Measurements from ENCODE around the gene NANOS3.
"Not testable (repeated sequence)": the region's sequence is repeated elsewhere in the genome, so short reads cannot be mapped to it uniquely, and the experiment has no call there.

NANOS3 gene

DNA sequence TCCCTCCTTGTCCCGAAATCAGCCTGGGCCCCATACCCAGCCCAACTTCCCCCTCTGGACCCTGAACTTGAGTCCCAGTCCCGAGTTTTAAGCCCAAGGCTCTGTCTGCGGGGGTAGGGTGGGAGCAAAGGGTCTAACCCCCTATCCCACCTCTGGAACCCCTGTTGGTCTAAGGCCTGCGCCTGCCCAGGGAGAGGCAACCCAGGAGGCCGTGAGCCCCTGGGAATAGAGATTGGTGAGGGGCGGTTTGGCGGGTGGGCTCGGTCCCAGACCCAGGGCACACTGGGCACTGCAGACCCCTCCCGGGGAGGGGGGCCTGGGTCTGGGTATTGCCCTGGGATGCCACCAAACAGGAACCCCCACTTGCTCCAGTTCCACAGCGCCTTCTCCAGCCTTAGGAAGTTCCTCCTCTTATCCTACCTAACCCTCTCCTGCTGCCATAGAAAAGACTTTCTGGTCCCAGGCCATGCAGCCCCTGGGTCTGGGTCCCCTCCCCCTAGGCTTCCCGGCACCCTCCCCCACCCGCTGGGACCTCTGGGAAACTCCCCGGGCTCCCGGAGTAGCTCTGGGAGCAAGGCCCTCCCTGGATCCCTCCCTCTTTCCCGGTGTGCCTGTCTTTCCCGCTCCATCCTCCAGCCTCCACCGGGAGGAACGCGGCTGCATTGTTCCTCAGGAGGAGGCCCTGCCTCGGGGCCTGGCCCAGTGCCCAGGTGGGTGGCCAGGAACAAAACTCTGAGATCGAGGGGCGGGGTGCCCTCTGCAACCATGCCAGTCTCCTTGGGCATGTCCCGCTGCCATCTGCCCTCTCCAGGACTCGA lies 33.6 kb upstream of the NANOS3 start:
- no peak for DNase-seq (ENCODE audit: low spot score)

DNA sequence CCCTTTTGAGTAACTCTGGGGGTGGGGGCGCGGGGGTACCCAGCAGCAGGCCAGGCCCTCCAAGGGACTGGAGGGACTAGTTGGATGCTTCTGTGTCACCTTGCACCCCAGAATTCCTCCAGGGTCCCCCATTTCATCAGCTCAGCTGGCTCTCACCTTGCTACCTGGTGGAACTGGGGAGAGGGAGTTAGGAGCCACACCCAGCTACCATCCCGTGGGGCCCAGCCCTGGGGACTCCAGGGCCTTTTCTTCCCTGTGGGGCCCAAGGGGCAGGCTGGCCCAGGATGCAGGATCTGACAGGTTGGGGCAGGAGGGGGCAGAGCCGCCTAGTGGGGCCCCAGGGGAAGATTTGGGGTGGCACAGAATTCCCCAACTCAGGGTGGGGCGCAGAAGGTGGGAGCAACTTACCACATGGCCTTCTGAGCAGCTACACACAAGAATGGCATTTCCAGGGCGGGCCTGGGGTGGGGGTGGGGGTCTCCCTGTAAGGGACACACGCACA lies 32.8 kb upstream of the NANOS3 start:
- no peak for DNase-seq (ENCODE audit: low spot score)

DNA sequence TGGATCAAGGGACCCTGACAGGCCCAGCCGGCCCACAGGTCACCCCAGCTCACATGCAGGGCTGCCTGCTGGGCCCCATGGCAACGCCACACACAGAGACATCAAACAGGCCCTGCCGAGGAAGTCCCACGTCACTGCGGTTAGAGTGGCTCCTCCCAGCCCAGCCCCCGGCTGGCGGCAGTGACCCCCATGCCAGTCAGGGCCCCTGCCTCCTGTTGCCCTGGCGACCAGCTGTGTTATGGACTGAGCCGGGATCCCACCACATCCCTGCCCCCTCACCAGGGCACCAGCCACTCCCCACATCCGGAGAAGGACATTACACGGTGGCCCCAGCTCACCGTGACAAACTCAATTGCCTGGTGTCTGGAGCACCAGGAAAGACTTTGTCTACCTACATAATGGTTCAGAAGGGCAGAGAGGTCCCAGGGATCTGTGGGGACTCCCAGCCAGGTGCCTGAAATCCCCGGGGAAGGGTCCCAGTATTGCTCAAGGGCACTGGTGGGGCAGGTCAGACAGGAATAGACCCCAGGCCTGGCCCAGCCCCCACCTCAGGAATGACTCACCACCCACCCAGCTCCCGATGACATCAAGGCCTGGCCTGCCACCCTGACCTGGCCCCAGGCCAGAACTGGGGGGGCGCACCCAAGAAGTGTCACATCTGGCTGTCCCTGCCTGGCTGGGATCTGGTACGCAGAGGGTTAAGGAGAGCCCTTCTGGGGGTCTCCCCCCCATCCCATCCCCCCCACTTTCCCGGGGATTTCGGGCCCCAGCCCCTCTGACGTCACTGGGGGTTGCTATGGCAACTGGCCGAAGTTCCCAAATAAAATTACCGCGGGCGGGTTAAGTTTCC lies 30.2 kb upstream of the NANOS3 start:
- peak; percentile 85 for DNase-seq (ENCODE audit: low spot score)

DNA sequence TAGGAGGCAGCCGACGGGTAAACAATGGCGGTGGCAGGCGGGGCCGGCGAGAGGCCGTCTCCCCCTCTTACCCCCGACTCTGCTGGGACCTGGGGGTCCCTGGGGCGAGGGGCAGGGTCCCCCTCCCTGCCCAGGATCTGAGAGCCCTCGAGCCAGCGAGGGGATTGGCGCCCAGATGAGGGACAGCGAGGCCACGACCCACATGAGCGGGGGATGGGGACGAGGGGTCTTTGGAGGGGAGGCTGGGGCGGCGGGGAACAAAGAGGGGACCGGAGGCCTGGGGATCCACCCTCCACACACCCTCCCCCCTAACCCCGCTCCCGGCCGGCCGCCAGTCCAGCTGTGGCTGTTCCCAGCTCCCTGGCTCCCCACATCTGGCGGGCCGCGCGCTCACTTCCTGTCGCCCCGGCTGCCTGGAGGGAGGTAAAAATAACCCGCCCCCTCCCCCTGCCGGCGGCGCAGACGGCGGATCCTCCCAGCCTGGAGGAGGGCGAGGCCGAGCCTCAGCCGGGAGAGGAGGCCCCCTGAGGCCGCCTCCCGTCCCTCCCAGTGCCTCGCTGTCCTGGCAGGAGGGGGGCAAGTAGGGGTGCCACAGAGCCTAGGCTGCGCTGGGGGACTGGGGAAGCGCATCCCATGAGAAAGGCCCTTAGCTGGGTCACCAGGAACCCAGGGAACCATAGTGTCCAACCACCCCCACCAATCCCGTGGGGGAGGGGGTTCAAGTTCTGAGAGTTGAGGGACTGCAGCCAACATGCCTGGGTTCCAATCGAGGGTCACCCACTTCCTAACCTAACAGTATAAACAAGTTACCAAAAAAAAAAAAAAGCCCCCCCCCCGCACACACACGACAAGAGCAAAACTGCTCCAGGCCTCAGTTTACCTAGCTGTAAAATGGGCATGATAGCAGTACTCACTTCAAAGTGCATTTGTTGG lies 29.3 kb upstream of the NANOS3 start:
- DNase-seq (ENCODE audit: low spot score): peak; percentile 91

DNA sequence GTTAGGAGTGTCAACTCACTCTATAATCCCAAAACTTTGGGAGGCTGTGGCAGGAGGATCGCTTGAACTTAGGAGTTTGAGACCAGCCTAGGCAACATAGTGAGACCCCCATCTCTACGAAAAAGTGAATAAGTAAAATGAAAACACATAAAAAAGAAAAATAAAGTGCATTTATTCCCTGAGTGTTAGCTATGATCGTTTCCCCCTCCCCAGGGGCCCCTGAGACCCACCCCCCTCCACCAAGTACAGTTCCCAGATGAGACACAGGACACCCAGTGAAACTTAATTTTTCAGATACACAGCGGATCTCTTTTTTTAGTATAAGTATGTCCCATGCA lies 28.6 kb upstream of the NANOS3 start:
- DNase-seq (ENCODE audit: low spot score): no peak

GRCh38 chr19:13848798-13849676 lies 27.9 kb upstream of the NANOS3 start:
- no peak for DNase-seq (ENCODE audit: low spot score)

DNA sequence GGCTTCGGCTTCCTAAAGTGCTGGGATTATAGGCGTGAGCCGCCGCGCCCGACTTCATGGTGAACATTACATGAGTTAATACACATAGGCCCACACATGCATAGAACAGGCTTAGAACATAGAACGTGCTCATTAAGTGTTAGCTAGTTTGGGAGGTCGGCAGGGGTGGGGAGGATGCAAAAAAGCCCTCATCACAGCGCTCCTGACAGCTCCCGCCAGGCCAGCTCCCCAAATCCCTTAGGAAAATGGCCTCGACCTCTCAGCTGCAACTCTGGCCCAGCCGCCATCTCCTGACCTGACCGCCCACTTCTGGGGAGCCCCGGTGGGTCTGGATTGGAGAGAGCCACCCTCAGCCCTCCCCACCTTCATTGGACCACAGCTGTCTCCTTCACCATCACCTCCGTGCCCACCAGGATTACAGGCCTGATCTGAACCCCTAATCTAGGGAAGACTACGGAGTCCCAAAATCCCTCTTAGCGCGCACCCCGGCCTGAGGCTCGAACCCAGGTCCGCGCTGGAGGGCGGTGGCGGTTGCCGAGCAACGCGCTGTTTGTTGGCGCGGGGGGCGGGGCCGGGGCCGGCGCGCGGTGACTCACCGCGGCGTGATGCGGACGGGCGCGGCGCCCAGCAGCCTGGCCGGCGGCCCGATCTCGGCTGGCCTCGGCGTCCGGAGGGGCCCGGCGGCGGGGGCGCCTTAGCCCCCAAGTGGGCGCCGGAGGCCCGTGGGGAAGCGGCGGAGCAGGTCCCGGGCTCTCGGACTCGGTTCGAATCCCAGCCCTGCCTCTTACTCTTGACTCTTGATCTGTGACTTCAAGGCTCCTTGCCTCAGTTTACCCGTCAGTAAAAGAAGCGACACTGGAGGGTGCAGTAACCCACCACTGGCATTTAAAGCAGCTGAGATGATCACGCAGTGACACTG lies 26.7 kb upstream of the NANOS3 start:
- DNase-seq (ENCODE audit: low spot score): peak; percentile 82

DNA sequence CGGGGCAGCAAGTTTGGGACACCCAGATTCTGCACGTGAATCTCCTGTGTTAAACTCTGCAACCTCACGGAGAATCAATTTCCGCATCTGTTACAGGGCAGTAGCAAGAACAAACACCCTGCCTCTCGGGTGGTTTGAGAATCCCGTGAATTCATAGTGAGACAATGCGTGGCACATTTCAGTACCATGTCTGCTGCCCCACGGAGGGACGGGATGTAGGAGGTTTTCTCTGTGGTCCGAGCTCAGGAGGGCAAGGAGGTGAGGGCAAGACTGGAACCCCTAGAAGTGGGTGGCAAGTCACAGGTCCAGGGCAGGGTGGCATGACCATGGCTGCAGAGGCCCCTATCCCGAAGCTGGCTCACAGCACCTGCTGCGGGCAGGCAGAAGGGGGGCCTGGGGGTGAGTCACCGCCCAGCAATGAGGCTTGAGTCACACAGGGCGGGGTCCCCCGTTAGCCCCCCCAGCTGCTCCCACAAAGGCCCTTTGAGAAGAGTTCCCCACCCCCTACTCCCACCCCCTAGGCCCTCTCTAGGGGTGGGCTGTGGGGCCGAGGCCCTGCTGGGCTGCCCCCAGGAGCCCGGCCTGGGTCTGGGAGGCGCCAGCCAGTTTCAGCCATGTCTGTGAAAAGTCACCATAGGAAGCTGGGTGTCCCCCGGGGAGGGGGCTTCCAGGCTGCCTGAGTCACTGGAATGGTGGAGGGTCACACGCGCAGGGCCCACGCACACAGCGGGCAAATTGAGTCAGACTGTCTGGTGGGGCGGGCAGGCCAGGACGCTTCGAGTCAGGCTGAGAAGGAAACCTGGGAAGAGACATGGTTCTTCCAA lies 25.8 kb upstream of the NANOS3 start:
- peak; percentile 91 for DNase-seq (ENCODE audit: low spot score)

GRCh38 chr19:13851734-13852114 lies 25.2 kb upstream of the NANOS3 start:
- DNase-seq (ENCODE audit: low spot score): not testable (repeated sequence)

DNA sequence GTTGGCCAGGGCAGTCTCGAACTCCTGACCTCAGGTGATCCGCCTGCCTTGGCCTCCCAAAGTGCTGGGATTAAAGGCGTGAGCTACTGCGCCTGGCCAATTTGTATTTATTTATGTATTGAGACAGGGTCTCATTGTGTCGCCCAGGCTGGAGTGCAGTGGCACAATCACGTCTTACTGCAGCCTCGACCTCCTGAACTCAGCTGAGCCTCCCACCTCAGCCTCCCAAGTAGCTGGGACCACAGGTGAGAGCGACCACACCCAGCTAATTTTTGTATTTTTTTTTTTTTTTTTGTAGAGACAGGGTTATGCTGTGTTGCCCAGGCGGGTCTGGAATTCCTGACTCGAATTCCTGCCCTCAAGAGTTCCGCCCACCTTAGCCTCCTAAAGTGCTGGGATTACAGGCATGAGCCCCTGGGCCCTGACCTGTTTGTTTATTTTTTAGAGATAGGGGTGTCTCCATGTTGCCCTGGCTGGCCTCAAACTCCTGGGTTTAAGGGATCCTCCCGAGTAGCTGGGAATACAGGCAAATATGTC lies 24.7 kb upstream of the NANOS3 start:
- DNase-seq (ENCODE audit: low spot score): not testable (repeated sequence)

DNA sequence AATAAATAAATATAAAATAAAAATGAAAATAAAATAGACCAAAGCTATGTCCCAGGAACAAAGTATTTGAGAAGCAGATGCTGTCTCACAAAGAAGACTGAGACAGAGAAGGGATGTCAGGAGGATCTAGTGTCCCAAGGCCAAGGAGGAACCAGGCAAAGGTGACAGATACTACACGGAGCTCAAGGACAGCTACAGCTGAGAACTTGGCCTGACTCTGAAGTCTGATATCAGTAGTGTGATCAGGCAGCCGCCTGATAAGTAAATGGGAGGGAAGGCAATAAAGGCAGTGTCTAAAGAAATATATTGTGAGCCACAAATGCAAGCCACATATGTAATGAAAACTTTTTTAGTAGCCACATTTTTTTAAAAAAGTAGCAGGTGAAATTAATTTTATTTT lies 20.4 kb upstream of the NANOS3 start:
- DNase-seq (ENCODE audit: low spot score): no peak

DNA sequence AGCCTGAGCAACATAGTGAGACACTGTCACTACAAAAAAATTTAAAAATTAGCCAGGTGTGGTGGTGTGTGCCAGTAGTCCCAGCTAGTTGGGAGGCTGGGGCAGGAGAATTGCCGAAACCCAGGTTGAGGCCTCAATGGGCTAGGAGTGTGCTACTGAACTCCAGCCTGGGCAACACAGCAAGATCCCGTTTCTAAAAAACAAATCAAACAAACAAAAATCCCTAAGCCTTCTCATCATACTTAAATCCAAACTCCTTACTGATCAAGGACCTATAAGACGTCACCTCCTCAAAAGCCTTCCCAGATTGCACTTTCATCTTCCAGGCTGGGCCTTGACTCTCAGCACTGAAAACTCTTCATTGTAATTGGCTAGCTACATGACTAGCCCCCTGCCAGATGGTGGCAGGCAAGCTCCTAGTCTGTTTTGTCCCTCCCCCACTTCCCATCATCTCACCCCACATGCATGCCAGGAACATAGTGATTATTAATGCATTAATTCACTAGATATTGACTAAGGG lies 17.5 kb upstream of the NANOS3 start:
- no peak for DNase-seq (ENCODE audit: low spot score)

- no peak for DNase-seq (ENCODE audit: low spot score)
Measured at GRCh38 chr19:13860679-13861391, 16.1 kb upstream of the NANOS3 start.

DNA sequence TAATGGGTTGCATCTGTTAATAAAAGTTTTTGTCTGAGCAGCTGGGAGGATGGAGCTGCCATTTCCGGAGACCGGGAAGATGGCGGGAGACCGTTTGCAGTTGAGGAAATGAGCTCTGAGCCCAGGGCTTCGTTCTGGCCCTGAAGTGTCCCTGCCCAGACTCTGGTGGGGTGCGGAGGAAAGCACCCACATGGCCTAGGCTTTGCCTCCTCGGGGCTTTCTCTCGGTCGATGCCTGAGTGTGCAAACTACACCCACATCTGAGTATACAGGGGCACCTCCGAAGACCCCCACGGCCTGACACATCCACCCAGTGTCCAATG lies 15.6 kb upstream of the NANOS3 start:
- DNase-seq (ENCODE audit: low spot score): peak; percentile 23

DNA sequence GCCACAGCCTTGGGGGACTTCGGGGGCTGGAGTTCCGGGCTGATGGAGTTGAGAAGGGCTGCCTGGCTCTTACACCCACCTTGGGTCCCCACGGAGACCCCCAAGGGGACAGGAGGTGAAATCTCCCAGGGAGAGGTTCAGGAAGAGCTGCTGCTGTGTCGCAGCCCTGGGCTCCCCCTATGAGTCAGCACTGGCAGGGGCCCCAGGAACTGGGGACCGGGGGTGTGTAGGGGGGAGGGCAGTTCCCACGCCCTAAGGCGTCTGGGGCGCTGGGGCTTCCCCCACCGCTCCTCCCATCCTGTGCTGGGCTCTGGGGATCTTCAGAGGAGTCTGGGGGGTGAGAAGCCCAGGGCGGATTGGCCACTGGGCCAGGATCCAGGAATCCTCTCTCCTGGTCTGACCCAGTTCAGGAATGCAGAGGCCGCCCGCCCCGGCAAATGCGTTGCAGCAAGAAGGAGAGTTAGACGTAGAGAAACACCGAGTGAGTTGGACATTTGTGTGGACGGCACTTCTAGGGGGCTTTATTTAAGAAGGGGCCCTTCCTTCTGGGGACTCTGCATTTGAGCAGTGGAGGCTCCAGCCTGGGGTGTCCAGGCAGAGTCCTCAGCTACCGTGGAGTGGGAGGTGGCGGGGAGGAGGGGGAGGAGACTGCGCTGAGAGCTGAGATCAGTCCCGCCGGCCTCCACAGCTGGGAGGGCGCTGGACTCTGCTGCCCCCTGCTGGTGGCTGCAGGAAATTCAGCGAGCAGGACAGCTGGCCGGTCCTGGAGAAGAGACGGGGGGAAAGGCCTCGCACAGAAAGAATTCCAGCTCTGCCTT lies 15.0 kb upstream of the NANOS3 start:
- peak; percentile 94 for DNase-seq (ENCODE audit: low spot score)

DNA sequence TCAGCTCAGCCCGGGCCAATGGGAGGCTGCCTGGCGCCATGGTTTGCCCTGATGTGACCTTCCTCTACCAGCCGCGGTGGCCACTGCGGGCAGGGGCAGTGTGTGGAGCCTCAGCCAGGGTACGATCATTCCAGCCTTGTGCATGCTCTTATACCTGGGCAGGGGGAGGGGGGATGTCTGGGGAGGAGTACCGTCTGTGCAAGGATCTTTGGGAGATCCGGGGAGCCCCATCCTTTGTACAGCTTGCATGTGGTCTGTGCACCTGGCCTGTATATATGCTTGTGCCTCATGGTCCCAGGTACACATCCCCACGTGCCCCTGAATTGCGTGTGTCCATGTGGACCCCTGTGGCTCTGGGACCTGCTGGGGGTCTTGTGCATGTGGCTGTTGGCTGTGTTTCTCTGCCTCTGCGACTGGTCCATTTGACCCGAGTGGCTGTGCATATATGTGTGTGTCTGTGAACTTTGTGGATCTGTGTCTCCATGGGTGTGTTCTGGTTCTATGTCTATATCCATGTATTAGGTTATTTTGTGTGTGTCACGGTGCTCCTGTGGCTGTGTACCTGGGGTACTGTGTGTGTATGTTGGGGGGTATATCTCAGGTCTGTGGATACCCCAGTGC lies 12.8 kb upstream of the NANOS3 start:
- DNase-seq (ENCODE audit: low spot score): no peak

All from GM03348 (cell line).